ENCODE results near the gene CEP19. TPM values are rescaled to one million over a fixed set of nuclear protein-coding genes. Genes with fewer than 3 reads are reported as not detected.

The CEP19 gene
- total RNA-seq, 3 donors from 2014 or later (not counting 1 experiment from before 2014, with no cell fraction given), result 0.92 to 1.8 (median 1.1) TPM

DNA sequence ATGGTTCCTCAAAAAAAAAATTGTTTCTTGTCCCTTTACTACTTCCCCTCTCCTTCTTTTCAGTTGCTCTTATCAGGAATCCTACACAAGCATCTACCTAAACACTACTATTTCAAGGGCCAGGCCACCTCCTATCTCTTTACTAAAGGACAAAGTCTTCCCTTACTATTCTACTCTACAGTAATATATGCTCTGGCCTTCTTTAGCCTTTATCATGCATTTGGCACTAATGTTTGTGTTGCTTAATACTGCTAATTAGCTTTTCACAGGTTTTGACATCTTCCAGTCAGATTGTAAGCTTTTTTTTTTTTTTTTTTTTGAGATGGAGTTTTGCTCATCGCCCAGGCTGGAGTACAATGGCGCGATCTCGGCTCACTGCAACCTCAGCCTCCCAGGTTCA, 5.3 kb downstream of the CEP19 start:
- H3K9me3 ChIP-seq (ENCODE audit: control insufficient read depth, insufficient read depth, low read length), result no peaks in the 10 kb centered on the region
- DNase-seq (no peak), ATAC-seq (no peak)
- no peak overlapping the region for H3K4me3 ChIP-seq (ENCODE audit: low read length)
- H3K27ac Mint-ChIP-seq, result no peak overlapping the region
- no peaks in the 10 kb centered on the region for H3K36me3 ChIP-seq (ENCODE audit: control insufficient read depth, insufficient read depth, low read length)
- H3K36me3 Mint-ChIP-seq, result no peaks in the 10 kb centered on the region
- 99% methylated on average over 4 of the region's 4 CpGs for WGBS (ENCODE audit: insufficient coverage)
- no peaks in the 10 kb centered on the region for H3K9me3 Mint-ChIP-seq
- no peak overlapping the region for H3K4me3 Mint-ChIP-seq
- H3K4me1 ChIP-seq (ENCODE audit: control insufficient read depth, insufficient read depth, low read length), result peaks cover 7% of the 10 kb centered on the region
- no peak overlapping the region for H3K27ac ChIP-seq (ENCODE audit: low read length)
- no peaks in the 10 kb centered on the region for H3K27me3 ChIP-seq (ENCODE audit: control insufficient read depth, insufficient read depth, low read length)
- H3K27me3 Mint-ChIP-seq (ENCODE audit: low read depth in 2 of 2), result no peaks in the 10 kb centered on the region
- no peak for TF ChIP-seq CTCF (IDR thresholded peaks at IDR 0.05)
- intact Hi-C loops (cut with micrococcal nuclease), result no loop called here
- peaks cover 6 to 11% of the 10 kb centered on the region in 2 donors for H3K4me1 Mint-ChIP-seq

DNA sequence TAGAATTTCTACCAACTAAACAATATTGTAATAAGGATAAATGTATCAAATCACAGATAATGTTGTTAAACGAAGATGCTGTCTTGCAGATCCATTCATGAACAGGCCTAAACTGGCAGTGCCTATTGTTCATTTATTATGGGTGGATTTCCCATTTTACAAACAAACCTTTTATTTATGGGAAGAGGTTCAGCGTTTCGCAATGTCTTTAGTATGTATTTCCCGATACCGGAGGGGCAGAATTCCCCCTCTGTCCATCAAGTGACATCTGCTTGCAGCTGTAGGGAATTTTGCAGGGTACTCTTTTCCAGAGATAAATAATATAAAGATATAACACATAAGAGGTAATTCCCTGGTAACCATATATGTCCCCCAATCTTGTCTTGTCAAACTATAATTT, 5.7 kb downstream of the CEP19 start:
- no CpG with 5 or more reads among the region's 5 CpGs for WGBS (ENCODE audit: insufficient coverage)
- no peaks in the 10 kb centered on the region for H3K9me3 Mint-ChIP-seq
- Histone ChIP-seq H3K9me3 (ENCODE audit: control insufficient read depth, insufficient read depth, low read length) (no peaks in the 10 kb centered on the region), H3K27me3 (ENCODE audit: control insufficient read depth, insufficient read depth, low read length) (no peaks in the 10 kb centered on the region), H3K4me3 (ENCODE audit: low read length) (no peak overlapping the region), H3K4me1 (ENCODE audit: control insufficient read depth, insufficient read depth, low read length) (peaks cover 3% of the 10 kb centered on the region), H3K36me3 (ENCODE audit: control insufficient read depth, insufficient read depth, low read length) (no peaks in the 10 kb centered on the region), H3K27ac (ENCODE audit: low read length) (no peak overlapping the region)
- H3K4me3 Mint-ChIP-seq, result no peak overlapping the region
- no peak for ATAC-seq
- H3K27ac Mint-ChIP-seq, result no peak overlapping the region
- H3K27me3 Mint-ChIP-seq (ENCODE audit: low read depth in 2 of 2), result no peaks in the 10 kb centered on the region
- no peak for DNase-seq
- no peaks in the 10 kb centered on the region for H3K36me3 Mint-ChIP-seq
- intact Hi-C loops (cut with micrococcal nuclease), result no loop called here
- TF ChIP-seq CTCF (IDR thresholded peaks at IDR 0.05), result no peak
- H3K4me1 Mint-ChIP-seq, result peaks cover 2 to 7% of the 10 kb centered on the region in 2 donors

DNA sequence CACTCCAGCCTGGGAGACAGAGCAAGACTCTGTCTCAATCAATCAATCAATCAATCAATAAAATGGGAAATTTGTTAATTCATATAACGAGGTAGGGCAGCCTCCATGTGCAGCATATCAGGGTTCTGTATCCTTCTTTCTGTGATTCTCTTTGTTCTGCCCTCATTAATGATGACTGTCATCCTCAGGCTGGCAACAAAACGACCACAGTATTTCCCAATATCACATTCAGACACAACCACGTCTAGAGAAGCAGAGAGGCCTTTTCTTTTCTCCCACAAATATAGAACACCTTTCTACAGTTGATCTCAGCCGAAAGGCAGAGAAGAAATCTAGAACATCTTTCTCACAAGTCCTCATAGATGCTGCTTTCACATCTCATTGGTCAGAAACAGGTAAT, 11.2 kb downstream of the CEP19 start:
- Mint-ChIP-seq H3K27ac (no peak overlapping the region), H3K9me3 (no peaks in the 10 kb centered on the region), H3K4me3 (no peak overlapping the region), H3K4me1 (peaks cover 0 to 4% of the 10 kb centered on the region in 2 donors), H3K27me3 (ENCODE audit: low read depth in 2 of 2) (no peaks in the 10 kb centered on the region), H3K36me3 (no peaks in the 10 kb centered on the region)
- no peak overlapping the region for H3K4me3 ChIP-seq (ENCODE audit: low read length)
- no peak for TF ChIP-seq CTCF (IDR thresholded peaks at IDR 0.05)
- intact Hi-C loops (cut with micrococcal nuclease), result no loop called here
- no peaks in the 10 kb centered on the region for H3K4me1 ChIP-seq (ENCODE audit: control insufficient read depth, insufficient read depth, low read length)
- ATAC-seq, result no peak
- H3K36me3 ChIP-seq (ENCODE audit: control insufficient read depth, insufficient read depth, low read length), result no peaks in the 10 kb centered on the region
- no peak overlapping the region for H3K27ac ChIP-seq (ENCODE audit: low read length)
- no peaks in the 10 kb centered on the region for H3K9me3 ChIP-seq (ENCODE audit: control insufficient read depth, insufficient read depth, low read length)
- WGBS (ENCODE audit: insufficient coverage), result 78% methylated on average over 4 of the region's 4 CpGs
- DNase-seq, result no peak
- H3K27me3 ChIP-seq (ENCODE audit: control insufficient read depth, insufficient read depth, low read length), result no peaks in the 10 kb centered on the region

- over 99% methylated on average over 7 of the region's 7 CpGs for WGBS (ENCODE audit: insufficient coverage)
Measured at GRCh38 chr3:196699749-196700148, 12.3 kb downstream of the CEP19 start.

More at GRCh38 chr3:196699749-196700148, 12.3 kb downstream of the CEP19 start:
- H3K4me3 Mint-ChIP-seq, result no peak overlapping the region
- Histone ChIP-seq H3K4me3 (ENCODE audit: low read length) (no peak overlapping the region), H3K27ac (ENCODE audit: low read length) (no peak overlapping the region), H3K36me3 (ENCODE audit: control insufficient read depth, insufficient read depth, low read length) (no peaks in the 10 kb centered on the region), H3K27me3 (ENCODE audit: control insufficient read depth, insufficient read depth, low read length) (no peaks in the 10 kb centered on the region), H3K9me3 (ENCODE audit: control insufficient read depth, insufficient read depth, low read length) (no peaks in the 10 kb centered on the region), H3K4me1 (ENCODE audit: control insufficient read depth, insufficient read depth, low read length) (peaks cover 9% of the 10 kb centered on the region)
- intact Hi-C loops (cut with micrococcal nuclease), result no loop called here
- TF ChIP-seq CTCF (IDR thresholded peaks at IDR 0.05), result no peak
- H3K27me3 Mint-ChIP-seq (ENCODE audit: low read depth in 2 of 2), result no peaks in the 10 kb centered on the region
- H3K36me3 Mint-ChIP-seq, result no peaks in the 10 kb centered on the region
- H3K27ac Mint-ChIP-seq, result no peak overlapping the region
- DNase-seq, result no peak
- peaks cover 0 to 2% of the 10 kb centered on the region in 2 donors for H3K9me3 Mint-ChIP-seq
- H3K4me1 Mint-ChIP-seq, result peaks cover 0 to 8% of the 10 kb centered on the region in 2 donors
- ATAC-seq, result no peak

Data from natural killer cell (primary cell).